HCT116 (cell line): Measurements from ENCODE around the gene COL7A1.

Source experiments
- EGR1 ChIP-seq: IDR thresholded peaks from 2 replicates; pipeline ENCODE4 v1.6.1; 2012; ENCODE audit warnings: low read depth
- EZH2 ChIP-seq: fragments of 200-600 bp; sonication (generic); IDR thresholded peaks from 2 replicates; pipeline ENCODE4 v1.6.1; 2017; ENCODE audit warnings: antibody characterized with exemption, mixed run types
- EZH2phosphoT487 ChIP-seq: fragments of 200-600 bp; IDR thresholded peaks from 2 replicates; pipeline ENCODE4 v1.6.1; 2018; ENCODE audit warnings: antibody characterized with exemption, borderline replicate concordance
- POLR2A ChIP-seq: IDR thresholded peaks from 2 replicates; pipeline ENCODE4 v1.7.0; 2011; ENCODE audit warnings: borderline replicate concordance; ENCODE audit not compliant: insufficient read depth, insufficient read length; ENCODE audit errors: extremely low read depth
- SP1 ChIP-seq: IDR thresholded peaks from 2 replicates; pipeline ENCODE4 v1.6.1; 2012; ENCODE audit warnings: low read depth
- TF ChIP-seq, protein P1 (sequence below), 3 experiments: fragments of 200-600 bp in 1 of 3; sonication (generic) in 1 of 3; IDR thresholded peaks in 2 of 3; conservative IDR thresholded peaks in 1 of 3; 2 replicates each; pipeline ENCODE4 v1.5.1; 2012 to 2017; ENCODE audit warnings: low read depth in 2 of 3, low read length in 2 of 3, antibody characterized with exemption in 1 of 3, borderline replicate concordance in 1 of 3, control low read depth in 1 of 3, mild to moderate bottlenecking in 1 of 3, mixed read lengths in 1 of 3, mixed run types in 1 of 3, moderate library complexity in 1 of 3; ENCODE audit not compliant: insufficient read depth in 1 of 3

DNA sequence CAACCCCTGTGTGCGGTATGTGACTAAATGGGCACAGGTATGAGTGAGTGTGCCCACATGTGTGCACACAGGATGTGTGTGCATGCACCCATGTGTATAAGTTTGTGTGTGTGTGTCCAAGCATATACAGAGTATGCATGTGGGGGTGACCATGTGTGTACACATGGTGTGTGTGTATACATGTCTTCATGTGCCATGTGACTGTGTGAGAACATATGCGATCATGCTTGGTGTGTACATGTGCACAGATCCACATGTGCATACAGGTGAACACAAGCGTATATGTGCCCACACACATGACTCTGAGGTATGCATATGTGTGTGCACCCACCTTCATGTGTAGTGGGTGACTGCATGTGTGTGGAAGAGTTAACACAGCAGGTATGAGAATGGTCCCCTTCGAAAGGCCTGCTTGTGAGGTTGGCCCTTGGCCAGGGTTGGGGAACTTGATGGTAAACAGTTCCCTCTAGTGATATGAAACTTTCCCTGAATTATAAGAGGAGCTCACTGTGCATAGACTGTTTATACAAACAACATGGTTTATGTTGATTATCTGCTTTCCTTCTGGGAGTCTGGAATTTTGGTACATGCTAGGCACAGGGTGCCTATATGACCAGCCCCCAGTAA is 48.8 kb downstream of the COL7A1 start:
- TF ChIP-seq, protein P1, sequence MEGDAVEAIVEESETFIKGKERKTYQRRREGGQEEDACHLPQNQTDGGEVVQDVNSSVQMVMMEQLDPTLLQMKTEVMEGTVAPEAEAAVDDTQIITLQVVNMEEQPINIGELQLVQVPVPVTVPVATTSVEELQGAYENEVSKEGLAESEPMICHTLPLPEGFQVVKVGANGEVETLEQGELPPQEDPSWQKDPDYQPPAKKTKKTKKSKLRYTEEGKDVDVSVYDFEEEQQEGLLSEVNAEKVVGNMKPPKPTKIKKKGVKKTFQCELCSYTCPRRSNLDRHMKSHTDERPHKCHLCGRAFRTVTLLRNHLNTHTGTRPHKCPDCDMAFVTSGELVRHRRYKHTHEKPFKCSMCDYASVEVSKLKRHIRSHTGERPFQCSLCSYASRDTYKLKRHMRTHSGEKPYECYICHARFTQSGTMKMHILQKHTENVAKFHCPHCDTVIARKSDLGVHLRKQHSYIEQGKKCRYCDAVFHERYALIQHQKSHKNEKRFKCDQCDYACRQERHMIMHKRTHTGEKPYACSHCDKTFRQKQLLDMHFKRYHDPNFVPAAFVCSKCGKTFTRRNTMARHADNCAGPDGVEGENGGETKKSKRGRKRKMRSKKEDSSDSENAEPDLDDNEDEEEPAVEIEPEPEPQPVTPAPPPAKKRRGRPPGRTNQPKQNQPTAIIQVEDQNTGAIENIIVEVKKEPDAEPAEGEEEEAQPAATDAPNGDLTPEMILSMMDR (IDR thresholded peaks at IDR 0.05 in 2 of 3, conservative IDR thresholded peaks at IDR 0.05 in 1 of 3; ENCODE audit: borderline replicate concordance in 1 of 3, insufficient read depth in 1 of 3, low read depth in 2 of 3, low read length in 2 of 3) = no peak
- TF ChIP-seq EZH2phosphoT487 = no peak
- TF ChIP-seq SP1 = no peak
- TF ChIP-seq EGR1 = no peak
- TF ChIP-seq EZH2 = no peak
- TF ChIP-seq POLR2A = no peak
